Measurements from ENCODE around the gene EHD3.

The EHD3 gene

DNA sequence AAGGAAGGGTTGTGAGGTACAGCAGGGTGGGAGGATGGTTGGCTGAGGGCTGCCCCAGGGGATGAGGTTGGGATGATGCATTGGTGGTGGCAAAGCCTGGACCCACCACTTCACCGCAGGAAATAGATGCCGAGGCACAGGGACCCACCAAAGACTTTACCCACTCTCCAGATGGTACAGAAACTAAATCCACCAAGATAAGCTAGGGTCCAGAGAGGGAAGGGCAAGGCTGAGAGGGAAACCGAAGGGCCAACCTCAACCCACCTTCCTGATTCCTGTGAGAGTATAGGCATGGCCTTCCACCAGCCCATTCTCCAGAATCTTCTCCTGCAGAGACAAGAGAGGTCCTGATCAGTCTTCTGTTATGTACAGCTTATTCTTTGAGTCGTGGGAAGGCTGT, 34.7 kb upstream of the EHD3 start:
- Histone ChIP-seq H2BK5ac (ENCODE audit: low read length) (no peak overlapping the region), H3K4me3 (ENCODE audit: low read length in 2 of 2) (no peak overlapping the region), H2BK12ac (ENCODE audit: low read length) (no peak overlapping the region), H2BK120ac (ENCODE audit: low read depth, low read length) (no peak overlapping the region), H3K18ac (ENCODE audit: low read length) (no peak overlapping the region), H4K8ac (ENCODE audit: low read depth, low read length) (no peak overlapping the region), H3K27me3 (ENCODE audit: control insufficient read depth in 3 of 3, insufficient read depth in 3 of 3, low read depth in 1 of 3, low read length in 3 of 3) (peaks cover 0 to 5% (median 0%) of the 10 kb centered on the region in 3 experiments), H4K91ac (ENCODE audit: low read depth, low read length, poor library complexity) (no peak overlapping the region), H2AK5ac (ENCODE audit: low read depth, low read length) (no peak overlapping the region), H3K9me3 (replicated peaks in 1 of 2; ENCODE audit: control insufficient read depth in 2 of 2, insufficient read depth in 1 of 2, low read depth in 1 of 2, low read length in 2 of 2) (peaks cover 0 to 2% of the 10 kb centered on the region in 2 donors), H3K79me1 (ENCODE audit: low read depth, low read length) (no peaks in the 10 kb centered on the region), H3K23ac (ENCODE audit: low read depth, low read length, poor library complexity) (no peak overlapping the region), H3K4ac (ENCODE audit: low read length) (no peak overlapping the region), H3K4me2 (ENCODE audit: insufficient read depth, low read length, poor library complexity, severe bottlenecking) (no peak overlapping the region), H2BK15ac (ENCODE audit: low read length) (no peak overlapping the region), H3K36me3 (replicated peaks in 1 of 2; ENCODE audit: control insufficient read depth in 2 of 2, insufficient read depth in 2 of 2, low read length in 2 of 2) (no peaks in the 10 kb centered on the region), H2AFZ (ENCODE audit: low read length) (no peak overlapping the region), H3K4me1 (ENCODE audit: control insufficient read depth in 2 of 2, insufficient read depth in 1 of 2, low read depth in 1 of 2, low read length in 2 of 2) (no peaks in the 10 kb centered on the region), H3K14ac (ENCODE audit: low read length) (no peak overlapping the region), H3K27ac (replicated peaks; ENCODE audit: low read length) (no peak overlapping the region), H3K9ac (ENCODE audit: low read depth, low read length, poor library complexity) (no peak overlapping the region)
- WGBS, 2 donors (ENCODE audit: extremely low coverage in 2 of 2, insufficient read length in 2 of 2, insufficient replicate concordance in 1 of 2), result no CpG with 5 or more reads among the region's 4 CpGs
- DNase-seq (ENCODE audit: low spot score), result no peak

DNA sequence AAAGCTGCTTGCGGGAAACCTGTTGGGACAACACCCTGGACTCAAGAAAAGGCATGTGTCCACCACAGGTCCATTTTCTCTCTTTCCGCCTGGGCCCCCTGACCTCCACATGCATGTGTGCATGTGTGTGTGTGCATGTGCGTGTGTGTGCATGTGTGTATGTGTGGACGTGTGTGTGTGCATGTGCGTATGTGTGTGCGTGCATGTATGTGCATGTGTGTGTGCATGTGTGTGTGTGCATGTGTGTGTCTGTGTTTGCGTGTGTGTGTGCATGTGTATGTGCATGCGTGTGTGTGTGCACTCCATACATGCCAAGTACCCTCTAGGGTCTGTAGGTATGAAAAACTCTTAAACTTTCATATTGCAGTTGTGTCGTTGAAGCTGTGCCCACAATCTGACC, 33.0 kb upstream of the EHD3 start:
- whole genome bisulfite sequencing, 2 donors (ENCODE audit: extremely low coverage in 2 of 2, insufficient read length in 2 of 2, insufficient replicate concordance in 1 of 2), result no CpG with 5 or more reads among the region's 9 CpGs
- no peak overlapping the region for H4K8ac ChIP-seq (ENCODE audit: low read depth, low read length)
- no peak overlapping the region for H2BK12ac ChIP-seq (ENCODE audit: low read length)
- H4K91ac ChIP-seq (ENCODE audit: low read depth, low read length, poor library complexity), result no peak overlapping the region
- no peak overlapping the region for H2BK120ac ChIP-seq (ENCODE audit: low read depth, low read length)
- H3K18ac ChIP-seq (ENCODE audit: low read length), result no peak overlapping the region
- H3K4me3 ChIP-seq (ENCODE audit: low read length in 2 of 2), result peak overlapping the region in 1 of 2 donors; percentile 37
- H3K14ac ChIP-seq (ENCODE audit: low read length), result no peak overlapping the region
- no peak overlapping the region for H3K27ac ChIP-seq (replicated peaks; ENCODE audit: low read length)
- DNase-seq (ENCODE audit: low spot score), result no peak
- H2BK15ac ChIP-seq (ENCODE audit: low read length), result no peak overlapping the region
- H3K79me1 ChIP-seq (ENCODE audit: low read depth, low read length), result no peaks in the 10 kb centered on the region
- peaks cover 0 to 2% of the 10 kb centered on the region in 2 donors for H3K9me3 ChIP-seq (replicated peaks in 1 of 2; ENCODE audit: control insufficient read depth in 2 of 2, insufficient read depth in 1 of 2, low read depth in 1 of 2, low read length in 2 of 2)
- no peak overlapping the region for H2AK5ac ChIP-seq (ENCODE audit: low read depth, low read length)
- H3K4me2 ChIP-seq (ENCODE audit: insufficient read depth, low read length, poor library complexity, severe bottlenecking), result no peak overlapping the region
- H3K4me1 ChIP-seq (ENCODE audit: control insufficient read depth in 2 of 2, insufficient read depth in 1 of 2, low read depth in 1 of 2, low read length in 2 of 2), result no peaks in the 10 kb centered on the region
- H3K23ac ChIP-seq (ENCODE audit: low read depth, low read length, poor library complexity), result no peak overlapping the region
- H3K27me3 ChIP-seq (ENCODE audit: control insufficient read depth in 3 of 3, insufficient read depth in 3 of 3, low read depth in 1 of 3, low read length in 3 of 3), result peaks cover 0 to 5% (median 0%) of the 10 kb centered on the region in 3 experiments
- no peak overlapping the region for H3K9ac ChIP-seq (ENCODE audit: low read depth, low read length, poor library complexity)
- H3K36me3 ChIP-seq (replicated peaks in 1 of 2; ENCODE audit: control insufficient read depth in 2 of 2, insufficient read depth in 2 of 2, low read length in 2 of 2), result no peaks in the 10 kb centered on the region
- H3K4ac ChIP-seq (ENCODE audit: low read length), result no peak overlapping the region
- H2AFZ ChIP-seq (ENCODE audit: low read length), result no peak overlapping the region
- no peak overlapping the region for H2BK5ac ChIP-seq (ENCODE audit: low read length)

DNA sequence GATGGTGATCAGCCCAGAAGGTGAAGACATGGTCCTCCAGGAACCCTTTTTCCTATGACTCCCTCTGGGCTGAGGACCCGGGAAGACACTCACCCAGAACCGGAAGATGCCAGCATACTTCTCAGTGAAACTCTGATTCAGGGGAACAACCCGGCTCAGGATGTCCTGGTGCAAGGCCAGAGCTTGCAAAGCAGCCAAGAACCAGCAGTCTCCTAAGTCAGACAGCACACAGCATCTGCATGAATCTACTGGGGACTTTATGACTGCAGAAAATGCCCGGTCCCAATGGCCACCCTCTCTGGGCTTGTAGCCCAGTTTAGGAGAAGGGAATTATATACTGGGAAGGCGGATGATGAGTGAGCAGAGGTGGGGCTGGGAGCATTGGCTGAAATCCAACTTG, 31.9 kb upstream of the EHD3 start:
- Histone ChIP-seq H3K14ac (ENCODE audit: low read length) (no peak overlapping the region), H4K91ac (ENCODE audit: low read depth, low read length, poor library complexity) (no peak overlapping the region), H2AK5ac (ENCODE audit: low read depth, low read length) (no peak overlapping the region), H3K23ac (ENCODE audit: low read depth, low read length, poor library complexity) (no peak overlapping the region), H2BK12ac (ENCODE audit: low read length) (no peak overlapping the region), H3K4me3 (ENCODE audit: low read length in 2 of 2) (no peak overlapping the region), H3K9ac (ENCODE audit: low read depth, low read length, poor library complexity) (no peak overlapping the region), H3K4me1 (ENCODE audit: control insufficient read depth in 2 of 2, insufficient read depth in 1 of 2, low read depth in 1 of 2, low read length in 2 of 2) (peaks cover 0 to 1% of the 10 kb centered on the region in 2 donors), H3K9me3 (replicated peaks in 1 of 2; ENCODE audit: control insufficient read depth in 2 of 2, insufficient read depth in 1 of 2, low read depth in 1 of 2, low read length in 2 of 2) (peaks cover 0 to 2% of the 10 kb centered on the region in 2 donors), H2BK15ac (ENCODE audit: low read length) (no peak overlapping the region), H4K8ac (ENCODE audit: low read depth, low read length) (no peak overlapping the region), H3K4ac (ENCODE audit: low read length) (no peak overlapping the region), H3K4me2 (ENCODE audit: insufficient read depth, low read length, poor library complexity, severe bottlenecking) (no peak overlapping the region), H3K36me3 (replicated peaks in 1 of 2; ENCODE audit: control insufficient read depth in 2 of 2, insufficient read depth in 2 of 2, low read length in 2 of 2) (no peaks in the 10 kb centered on the region), H2AFZ (ENCODE audit: low read length) (no peak overlapping the region), H2BK5ac (ENCODE audit: low read length) (no peak overlapping the region), H3K27ac (replicated peaks; ENCODE audit: low read length) (no peak overlapping the region), H2BK120ac (ENCODE audit: low read depth, low read length) (no peak overlapping the region), H3K27me3 (ENCODE audit: control insufficient read depth in 3 of 3, insufficient read depth in 3 of 3, low read depth in 1 of 3, low read length in 3 of 3) (peaks cover 0 to 5% (median 0%) of the 10 kb centered on the region in 3 experiments), H3K79me1 (ENCODE audit: low read depth, low read length) (no peaks in the 10 kb centered on the region), H3K18ac (ENCODE audit: low read length) (no peak overlapping the region)
- WGBS, 2 donors (ENCODE audit: extremely low coverage in 2 of 2, insufficient read length in 2 of 2, insufficient replicate concordance in 1 of 2), result no CpG with 5 or more reads among the region's 5 CpGs
- no peak for DNase-seq (ENCODE audit: low spot score)

DNA sequence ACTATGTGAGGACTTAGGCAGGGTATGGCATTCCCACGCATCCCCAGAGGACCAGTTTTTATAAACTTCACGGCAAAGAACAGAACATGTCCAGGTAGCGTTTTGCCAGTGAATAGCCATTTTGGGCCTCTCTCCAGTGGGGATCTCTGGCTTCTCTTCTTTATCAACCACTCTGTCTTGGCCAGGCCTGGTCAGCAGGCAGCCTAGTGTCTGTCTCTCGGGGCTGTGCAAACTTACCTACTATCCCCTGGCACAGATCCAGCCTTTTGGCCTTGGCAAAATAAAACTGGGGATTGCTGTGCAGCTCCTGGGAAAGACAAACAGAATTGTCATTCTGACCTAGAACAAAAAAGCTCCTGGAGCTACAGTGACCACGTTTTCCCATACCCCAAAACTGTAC, 31.1 kb upstream of the EHD3 start:
- H3K18ac ChIP-seq (ENCODE audit: low read length), result no peak overlapping the region
- no peak for DNase-seq (ENCODE audit: low spot score)

More for the DNA sequence above, 31.1 kb upstream of the EHD3 start:
- H4K8ac ChIP-seq (ENCODE audit: low read depth, low read length), result no peak overlapping the region
- no peaks in the 10 kb centered on the region for H3K79me1 ChIP-seq (ENCODE audit: low read depth, low read length)
- no peak overlapping the region for H3K4me3 ChIP-seq (ENCODE audit: low read length in 2 of 2)
- no peak overlapping the region for H3K27ac ChIP-seq (replicated peaks; ENCODE audit: low read length)
- H2BK15ac ChIP-seq (ENCODE audit: low read length), result no peak overlapping the region
- H3K36me3 ChIP-seq (replicated peaks in 1 of 2; ENCODE audit: control insufficient read depth in 2 of 2, insufficient read depth in 2 of 2, low read length in 2 of 2), result no peaks in the 10 kb centered on the region
- H3K9ac ChIP-seq (ENCODE audit: low read depth, low read length, poor library complexity), result no peak overlapping the region
- H3K14ac ChIP-seq (ENCODE audit: low read length), result no peak overlapping the region
- no peak overlapping the region for H2AK5ac ChIP-seq (ENCODE audit: low read depth, low read length)
- no peak overlapping the region for H3K4me2 ChIP-seq (ENCODE audit: insufficient read depth, low read length, poor library complexity, severe bottlenecking)
- no peak overlapping the region for H2BK12ac ChIP-seq (ENCODE audit: low read length)
- no CpG with 5 or more reads among the region's 5 CpGs for WGBS, 2 donors (ENCODE audit: extremely low coverage in 2 of 2, insufficient read length in 2 of 2, insufficient replicate concordance in 1 of 2)
- H2BK120ac ChIP-seq (ENCODE audit: low read depth, low read length), result no peak overlapping the region
- no peak overlapping the region for H3K4ac ChIP-seq (ENCODE audit: low read length)
- no peak overlapping the region for H2AFZ ChIP-seq (ENCODE audit: low read length)
- peaks cover 0 to 2% of the 10 kb centered on the region in 2 donors for H3K9me3 ChIP-seq (replicated peaks in 1 of 2; ENCODE audit: control insufficient read depth in 2 of 2, insufficient read depth in 1 of 2, low read depth in 1 of 2, low read length in 2 of 2)
- peaks cover 0 to 5% of the 10 kb centered on the region in 2 donors for H3K4me1 ChIP-seq (ENCODE audit: control insufficient read depth in 2 of 2, insufficient read depth in 1 of 2, low read depth in 1 of 2, low read length in 2 of 2)
- no peak overlapping the region for H3K23ac ChIP-seq (ENCODE audit: low read depth, low read length, poor library complexity)
- no peak overlapping the region for H2BK5ac ChIP-seq (ENCODE audit: low read length)
- H3K27me3 ChIP-seq (ENCODE audit: control insufficient read depth in 3 of 3, insufficient read depth in 3 of 3, low read depth in 1 of 3, low read length in 3 of 3), result peaks cover 0 to 5% (median 0%) of the 10 kb centered on the region in 3 experiments
- no peak overlapping the region for H4K91ac ChIP-seq (ENCODE audit: low read depth, low read length, poor library complexity)

Data from neuronal stem cell (in vitro differentiated cells).